Skin of body (tissue), 2 donors: ENCODE data around the gene OR51L1. TPM values are rescaled to one million over a fixed set of nuclear protein-coding genes. Genes with fewer than 3 reads are reported as not detected.

Experiments used
- DNase-seq: peaks from one replicate; lab custom pipeline; 2025; lab: John Stamatoyannopoulos, UW
- total RNA-seq: library from RNA; depleted of rRNA; stranded (reverse); fragments of >200 nt; gene quantifications from one replicate; pipeline ENCODE4 v1.2.3, GENCODE V29; 2014

Gene OR51L1
- total RNA-seq, 1 donor from 2014 or later, result not detected

DNA sequence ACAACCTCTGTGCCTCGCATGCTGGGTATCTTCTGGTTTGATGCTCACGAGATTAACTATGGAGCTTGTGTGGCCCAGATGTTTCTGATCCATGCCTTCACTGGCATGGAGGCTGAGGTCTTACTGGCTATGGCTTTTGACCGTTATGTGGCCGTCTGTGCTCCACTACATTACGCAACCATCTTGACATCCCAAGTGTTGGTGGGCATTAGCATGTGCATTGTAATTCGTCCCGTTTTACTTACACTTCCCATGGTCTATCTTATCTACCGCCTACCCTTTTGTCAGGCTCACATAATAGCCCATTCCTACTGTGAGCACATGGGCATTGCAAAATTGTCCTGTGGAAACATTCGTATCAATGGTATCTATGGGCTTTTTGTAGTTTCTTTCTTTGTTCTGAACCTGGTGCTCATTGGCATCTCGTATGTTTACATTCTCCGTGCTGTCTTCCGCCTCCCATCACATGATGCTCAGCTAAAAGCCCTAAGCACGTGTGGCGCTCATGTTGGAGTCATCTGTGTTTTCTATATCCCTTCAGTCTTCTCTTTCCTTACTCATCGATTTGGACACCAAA, 52.2 kb downstream of the OR51L1 start:
- no peak for DNase-seq

Other genes starting within 250 kb of the OR51L1 start
- gene OR51F1, start 224.9 kb upstream of the OR51L1 start, total RNA-seq, result not detected
- not detected for gene OR52R1, start 190.5 kb upstream of the OR51L1 start, total RNA-seq
- gene OR51F2, start 173.5 kb upstream of the OR51L1 start, total RNA-seq, result not detected
- not detected for gene OR51S1, start 145.6 kb upstream of the OR51L1 start, total RNA-seq
- not detected for gene OR51T1, start 113.0 kb upstream of the OR51L1 start, total RNA-seq
- gene OR51A7, start 91.1 kb upstream of the OR51L1 start, total RNA-seq, result not detected
- not detected for gene OR51G2, start 75.5 kb upstream of the OR51L1 start, total RNA-seq
- gene OR51G1, start 70.5 kb upstream of the OR51L1 start, total RNA-seq, result not detected
- not detected for gene OR51A4, start 47.2 kb upstream of the OR51L1 start, total RNA-seq
- not detected for gene OR51A2, start 39.1 kb upstream of the OR51L1 start, total RNA-seq
- not detected for gene OR52J3, start 51.7 kb downstream of the OR51L1 start, total RNA-seq
- not detected for gene OR52E2, start 64.8 kb downstream of the OR51L1 start, total RNA-seq
- gene OR52E1, start 74.7 kb downstream of the OR51L1 start, total RNA-seq, result not detected
- not detected for gene OR52A5, start 143.5 kb downstream of the OR51L1 start, total RNA-seq
- gene OR52A1, start 159.9 kb downstream of the OR51L1 start, total RNA-seq, result not detected
- gene OR51V1, start 205.8 kb downstream of the OR51L1 start, total RNA-seq, result not detected
- 2,108 TPM for gene HBB, start 232.2 kb downstream of the OR51L1 start, total RNA-seq
- not detected for gene HBD, start 239.6 kb downstream of the OR51L1 start, total RNA-seq